GM21360 (cell line): ENCODE measurements around the gene POLR1B.
"Not testable (repeated sequence)": the region's sequence is repeated elsewhere in the genome, so short reads cannot be mapped to it uniquely, and the experiment has no call there.

Source experiments
- ATAC-seq: cut with Tn5 transposase; IDR thresholded peaks from one replicate; pipeline ENCODE4 v1.9.1; 2021; ENCODE audit warnings: mild to moderate bottlenecking, moderate library complexity; ENCODE audit not compliant: unreplicated experiment

The POLR1B gene

DNA sequence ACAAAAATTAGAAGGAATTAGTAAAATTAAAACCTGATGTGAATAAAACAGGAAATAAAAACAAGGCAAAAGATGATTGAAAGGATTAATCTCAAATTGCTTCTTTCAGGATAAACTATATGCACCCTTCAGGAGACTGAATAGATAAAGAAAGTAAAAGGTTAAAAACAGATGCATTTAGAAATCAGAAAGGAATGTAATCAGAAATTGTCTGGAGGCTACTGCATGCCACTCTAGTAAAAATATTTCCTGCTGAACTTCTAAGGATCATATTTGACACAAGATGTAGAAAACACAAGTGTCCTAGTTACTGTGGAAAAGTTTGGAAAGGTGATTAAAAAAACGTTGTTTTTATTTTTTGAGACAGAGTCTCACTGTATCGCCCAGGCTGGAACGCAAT is 58.4 kb downstream of the POLR1B start:
- no peak for ATAC-seq

DNA sequence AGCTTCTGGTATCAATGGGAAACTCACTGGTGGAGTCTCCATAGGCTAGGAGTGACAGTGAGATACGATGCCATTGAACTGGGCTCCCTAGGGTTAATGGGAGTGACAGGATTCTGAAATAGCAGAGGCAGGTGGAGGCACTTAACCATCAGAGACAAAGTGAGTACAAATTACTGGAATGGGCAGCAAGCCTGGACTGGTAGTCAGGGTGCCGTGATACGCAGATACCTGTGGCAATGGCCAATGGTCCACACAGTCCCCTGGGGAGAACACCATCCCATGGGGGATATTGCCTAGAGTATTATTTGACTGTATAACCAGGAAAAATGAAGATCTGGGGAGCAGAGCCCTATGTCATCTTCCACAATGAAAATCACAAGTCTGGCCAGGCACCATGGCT is 59.5 kb downstream of the POLR1B start:
- no peak for ATAC-seq

DNA sequence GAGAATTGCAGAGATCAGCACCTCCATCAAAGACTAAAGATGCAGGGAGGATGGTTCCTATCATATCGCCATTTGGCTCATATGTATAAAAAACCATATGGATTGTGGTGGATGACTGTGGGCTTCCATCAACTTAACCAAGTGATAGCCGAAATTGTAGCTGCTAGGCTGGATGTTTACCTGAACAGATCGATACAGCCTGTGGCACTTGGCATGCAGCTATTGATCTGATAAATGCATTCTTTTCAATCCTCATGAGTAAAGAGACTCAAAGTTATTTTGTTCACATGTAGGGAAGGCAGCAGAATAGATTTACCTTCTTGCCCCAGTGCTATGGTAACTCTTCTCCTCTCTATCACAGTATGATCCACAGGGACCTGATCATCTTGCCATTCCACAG is 60.7 kb downstream of the POLR1B start:
- ATAC-seq, result no peak

DNA sequence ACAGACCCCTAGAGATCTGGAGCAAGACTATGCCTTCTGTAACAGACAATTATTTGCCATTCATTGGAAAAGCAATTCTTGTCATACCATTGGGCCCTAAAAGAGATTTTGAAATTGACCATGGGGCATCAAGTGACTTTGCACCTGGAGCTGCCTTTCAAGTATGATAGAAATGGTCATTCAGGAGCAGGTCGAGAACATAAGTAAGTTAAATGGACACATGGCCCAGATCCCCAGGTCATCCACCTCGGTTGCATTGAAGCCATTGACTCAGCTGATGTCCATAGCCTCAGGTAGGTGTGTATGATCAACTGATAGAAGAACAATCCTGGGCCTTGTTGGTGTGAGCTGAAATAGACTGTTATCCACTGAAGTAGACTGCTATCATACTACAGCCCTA is 61.5 kb downstream of the POLR1B start:
- ATAC-seq, result no peak

DNA sequence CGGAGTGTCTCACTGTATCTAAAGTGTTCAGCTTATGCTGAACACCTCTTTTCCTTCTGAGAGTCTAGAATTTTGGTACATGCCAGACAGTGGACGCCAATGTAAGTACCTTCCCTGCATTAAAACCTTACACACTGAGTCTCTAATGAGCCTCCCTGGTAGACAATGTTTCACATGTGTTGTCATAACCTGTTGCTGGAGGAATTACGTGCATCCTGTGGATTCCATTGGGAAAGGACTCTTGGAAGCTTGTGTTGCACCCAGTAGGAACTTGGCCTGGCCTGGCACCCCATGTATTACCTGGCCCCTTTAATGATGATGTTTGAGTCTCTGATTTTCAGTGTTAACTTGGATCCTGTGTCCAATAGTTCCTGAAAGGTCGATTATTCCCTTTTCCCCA is 62.7 kb downstream of the POLR1B start:
- no peak for ATAC-seq

DNA sequence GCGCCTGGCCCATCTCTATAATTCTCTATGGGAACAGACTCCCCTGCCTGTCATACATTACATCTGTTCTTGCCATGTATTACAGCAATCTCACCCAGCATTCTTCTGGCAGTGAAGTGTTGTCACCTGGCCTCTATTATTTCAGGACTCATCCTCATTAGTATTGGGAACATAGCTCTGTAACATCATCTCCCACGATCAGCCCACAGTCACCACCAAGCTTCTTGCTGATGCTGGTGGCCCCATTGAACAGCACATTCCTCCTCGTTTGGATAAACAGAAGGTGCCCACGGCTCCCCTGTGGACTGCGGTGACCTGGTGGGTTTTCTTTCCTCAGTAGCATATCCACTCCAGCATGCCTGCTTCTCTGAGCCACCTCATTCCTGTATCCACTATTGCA is 63.7 kb downstream of the POLR1B start:
- ATAC-seq, result no peak

DNA sequence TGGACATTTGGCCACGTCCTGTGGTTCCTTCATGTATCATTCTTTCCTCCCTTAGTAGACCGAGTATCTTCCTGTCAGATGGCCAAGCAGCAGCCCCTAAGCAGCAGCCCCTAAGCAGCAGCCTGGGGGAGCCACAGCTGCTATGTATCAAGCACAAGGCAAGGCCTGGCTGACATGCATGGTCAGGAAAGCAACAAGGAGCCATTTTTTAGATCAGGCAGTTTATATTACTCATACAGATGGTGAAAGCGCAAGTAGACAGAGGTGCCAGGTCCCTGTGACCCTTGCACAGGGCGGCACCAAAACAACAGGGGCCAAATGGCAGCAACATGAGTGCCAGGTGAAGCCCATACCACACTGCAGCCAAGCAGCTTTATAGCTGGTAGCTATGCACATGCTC is 64.3 kb downstream of the POLR1B start:
- ATAC-seq, result no peak

DNA sequence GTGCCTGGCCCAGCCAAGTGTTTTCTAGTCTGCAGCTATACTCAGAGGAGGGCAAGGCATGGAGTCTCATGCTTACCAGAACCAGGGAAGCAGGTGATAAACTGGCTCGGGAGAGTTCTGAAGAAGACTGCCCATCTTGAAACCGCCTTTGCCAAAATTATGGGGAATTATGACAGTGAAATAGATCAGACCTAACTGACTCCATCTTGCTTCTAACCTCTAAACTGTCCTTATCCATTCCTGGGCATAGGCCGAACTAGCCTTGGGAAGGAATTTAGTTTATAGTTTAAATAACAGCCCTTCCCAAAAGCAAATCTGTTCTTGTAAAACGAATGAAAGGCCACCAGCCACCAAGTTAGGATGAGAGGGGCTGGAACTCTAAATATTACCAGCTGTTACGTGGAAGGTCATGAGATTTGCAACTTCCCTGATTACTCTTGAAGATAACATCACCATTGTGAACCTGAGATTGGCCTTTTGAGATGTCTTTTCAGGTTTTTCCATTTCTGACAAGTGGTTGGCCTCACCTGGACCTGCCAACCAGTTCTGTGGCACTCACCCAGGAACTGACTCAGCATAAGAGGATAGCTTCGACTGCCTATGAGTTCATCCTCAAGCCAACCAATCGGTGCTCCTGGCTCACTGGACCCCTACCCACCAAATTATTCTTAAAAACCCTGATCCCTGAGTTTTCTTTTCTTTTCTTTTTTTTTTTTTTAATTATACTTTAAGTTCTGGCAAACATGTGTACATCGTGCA is 65.6 kb downstream of the POLR1B start:
- no peak for ATAC-seq

DNA sequence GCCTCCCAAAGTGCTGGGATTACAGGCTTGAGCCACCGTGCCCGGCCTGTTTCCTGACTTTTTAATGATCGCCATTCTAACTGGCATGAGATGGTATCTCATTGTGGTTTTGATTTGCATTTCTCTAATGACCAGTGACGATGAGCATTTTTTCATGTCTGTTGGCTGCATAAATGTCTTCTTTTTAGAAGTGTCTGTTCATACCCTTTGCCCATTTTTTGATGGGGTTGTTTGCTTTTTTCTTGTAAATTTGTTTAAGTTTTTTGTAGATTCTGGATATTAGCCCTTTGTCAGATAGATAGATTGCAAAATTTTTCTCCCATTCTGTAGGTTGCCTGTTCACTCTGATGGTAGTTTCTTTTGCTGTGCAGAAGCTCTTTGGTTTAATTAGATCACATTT is 67.1 kb downstream of the POLR1B start:
- not testable (repeated sequence) for ATAC-seq

DNA sequence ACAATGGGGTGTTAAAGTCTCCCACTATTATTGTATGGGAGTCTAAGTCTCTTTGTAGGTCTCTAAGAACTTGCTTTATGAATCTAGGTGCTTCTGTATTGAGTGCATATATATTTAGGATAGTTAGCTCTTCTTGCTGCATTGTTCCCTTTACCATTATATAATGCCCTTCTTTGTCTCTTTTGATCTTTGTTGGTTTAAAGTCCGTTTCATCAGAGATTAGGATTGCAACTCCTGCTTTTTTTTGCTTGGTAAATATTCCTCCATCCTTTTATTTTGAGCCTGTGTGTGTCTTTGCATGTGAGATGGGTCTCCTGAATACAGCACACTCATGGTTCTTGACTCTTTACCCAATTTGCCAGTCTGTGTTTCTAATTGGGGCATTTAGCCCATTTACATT is 70.0 kb downstream of the POLR1B start:
- ATAC-seq, result not testable (repeated sequence)

DNA sequence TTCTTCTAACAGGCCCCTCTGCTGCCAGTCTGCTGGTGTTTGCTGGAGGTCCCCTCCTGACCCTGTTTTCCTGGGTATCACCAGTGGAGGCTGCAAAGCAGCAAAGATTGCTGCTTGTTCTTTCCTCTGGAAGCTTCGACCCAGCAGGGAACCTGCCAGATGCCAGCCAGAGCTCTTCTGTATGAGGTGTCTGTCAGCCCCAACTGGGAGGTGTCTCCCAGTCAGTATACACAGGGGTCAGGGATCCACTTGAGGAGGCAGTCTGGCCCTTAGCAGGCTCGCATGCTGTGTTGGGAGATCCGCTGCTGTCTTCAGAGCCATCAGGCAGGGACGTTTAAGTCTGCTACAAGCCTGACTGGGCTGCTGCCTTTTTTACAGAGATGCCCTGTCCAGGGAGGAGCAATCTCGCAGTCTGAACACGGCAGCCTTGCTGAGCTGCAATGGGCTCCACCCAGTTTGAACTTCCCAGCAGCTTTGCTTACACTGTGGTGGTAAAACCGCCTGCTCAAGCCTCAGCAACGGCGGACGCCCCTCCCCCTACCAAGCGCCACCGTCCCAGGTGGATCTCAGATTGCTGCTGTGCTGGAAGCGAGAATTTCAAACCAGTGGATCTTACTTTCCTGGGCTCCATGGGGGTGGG is 72.1 kb downstream of the POLR1B start:
- ATAC-seq, result no peak

DNA sequence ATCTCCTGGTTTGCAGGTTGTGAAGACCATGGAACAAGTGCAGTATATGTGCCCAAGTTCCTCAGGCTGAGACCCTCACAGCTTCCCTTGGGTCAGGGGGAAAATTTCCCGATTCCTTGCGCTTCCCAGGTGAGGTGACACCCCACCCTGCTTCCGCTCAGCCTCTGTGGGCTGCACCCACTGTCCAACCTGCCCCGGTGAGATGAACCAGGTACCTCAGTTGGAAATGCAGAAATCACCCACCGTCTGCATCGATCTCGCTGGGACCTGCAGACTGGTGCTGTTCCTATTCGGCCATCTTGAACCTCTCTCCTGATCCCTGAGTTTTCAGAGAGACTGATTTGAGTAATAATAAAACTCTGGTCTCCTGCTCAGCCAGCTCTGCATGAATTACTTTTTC is 72.8 kb downstream of the POLR1B start:
- ATAC-seq, result no peak

DNA sequence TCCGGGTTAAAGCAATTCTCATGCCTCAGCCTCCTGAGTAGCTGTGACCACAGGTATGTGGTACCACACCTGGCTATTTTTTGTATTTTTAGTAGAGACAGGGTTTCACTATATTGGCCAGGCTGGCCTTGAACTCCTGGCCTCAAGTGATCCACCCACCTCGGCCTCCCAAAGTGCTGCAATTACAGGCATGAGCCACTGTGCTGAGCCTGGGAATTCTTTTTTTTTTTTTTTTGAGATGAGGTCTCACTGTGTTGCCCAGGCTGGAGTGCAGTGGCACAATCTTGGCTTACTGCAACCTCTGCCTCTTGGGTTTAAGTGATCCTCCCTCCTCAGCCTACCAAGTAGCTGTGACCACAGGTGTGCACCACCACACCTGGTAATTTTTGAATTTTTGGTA is 73.5 kb downstream of the POLR1B start:
- ATAC-seq, result not testable (repeated sequence)

DNA sequence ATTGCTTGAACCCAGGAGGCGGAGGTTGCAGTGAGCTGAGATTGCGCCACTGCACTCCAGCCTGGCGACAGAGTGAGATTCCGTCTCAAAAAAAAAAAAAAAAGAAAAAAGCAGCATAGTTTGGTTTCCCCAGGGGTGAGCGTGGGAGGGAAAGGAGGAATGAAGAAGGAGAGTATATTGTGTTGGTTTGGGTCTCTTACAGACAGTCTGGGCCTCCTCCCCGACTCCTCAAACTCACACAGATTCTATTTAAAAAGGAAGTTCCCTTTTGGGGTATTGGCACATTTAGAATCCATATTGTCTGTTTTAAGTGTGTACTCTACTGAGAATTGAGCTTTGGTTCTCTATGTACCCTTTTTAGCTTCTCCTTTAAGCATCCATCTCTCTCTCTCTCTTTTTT is 76.1 kb downstream of the POLR1B start:
- ATAC-seq, result no peak

DNA sequence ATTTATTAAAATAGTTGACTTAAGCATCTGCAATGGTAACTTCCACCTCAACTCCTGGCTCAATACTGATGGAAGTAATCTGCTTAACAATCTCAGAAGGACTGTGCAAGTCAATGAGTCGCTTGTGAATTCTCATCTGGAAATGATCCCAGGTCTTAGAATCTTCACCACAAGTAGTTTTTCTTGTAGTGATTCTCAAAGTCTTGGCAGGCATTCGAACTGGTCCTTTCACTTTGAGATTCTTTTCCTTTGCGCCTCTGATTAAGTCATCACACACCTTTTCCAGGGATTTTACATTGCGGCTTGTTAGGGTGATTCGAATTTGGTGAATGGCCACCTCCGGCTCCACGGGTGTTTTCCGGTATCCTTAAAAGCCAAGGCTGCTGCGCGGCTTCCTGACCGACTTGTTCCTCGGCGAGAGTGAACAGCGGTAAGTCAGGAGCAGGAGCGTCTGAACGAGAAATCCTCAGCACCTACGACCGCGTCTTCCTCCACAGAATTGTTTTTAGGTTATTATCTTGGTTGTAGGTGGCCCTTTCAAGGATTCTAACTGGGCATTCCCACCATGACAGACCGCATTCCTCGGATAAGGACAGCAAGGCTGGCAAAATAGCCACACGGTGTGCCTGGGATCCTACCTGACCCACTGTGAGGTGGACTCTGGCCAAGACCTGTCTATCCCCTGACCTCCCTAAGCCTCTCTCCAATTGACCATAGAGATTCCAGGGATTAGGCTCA is 79.7 kb downstream of the POLR1B start:
- ATAC-seq, result no peak

DNA sequence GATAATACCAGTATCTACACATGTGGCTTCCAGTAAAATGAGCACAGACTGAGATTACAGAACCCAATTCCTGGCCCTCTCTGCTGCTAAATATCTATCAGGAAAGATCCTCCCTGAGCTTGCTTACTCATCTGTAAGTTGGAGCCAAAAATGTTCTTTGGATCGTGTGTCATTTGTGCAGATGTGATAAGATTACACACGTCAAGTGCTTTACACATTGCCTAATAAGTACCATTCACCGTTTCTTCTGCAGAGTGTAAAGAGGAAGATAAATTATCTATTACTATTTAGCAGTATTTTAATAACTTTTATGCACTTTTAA is 80.2 kb downstream of the POLR1B start:
- no peak for ATAC-seq

DNA sequence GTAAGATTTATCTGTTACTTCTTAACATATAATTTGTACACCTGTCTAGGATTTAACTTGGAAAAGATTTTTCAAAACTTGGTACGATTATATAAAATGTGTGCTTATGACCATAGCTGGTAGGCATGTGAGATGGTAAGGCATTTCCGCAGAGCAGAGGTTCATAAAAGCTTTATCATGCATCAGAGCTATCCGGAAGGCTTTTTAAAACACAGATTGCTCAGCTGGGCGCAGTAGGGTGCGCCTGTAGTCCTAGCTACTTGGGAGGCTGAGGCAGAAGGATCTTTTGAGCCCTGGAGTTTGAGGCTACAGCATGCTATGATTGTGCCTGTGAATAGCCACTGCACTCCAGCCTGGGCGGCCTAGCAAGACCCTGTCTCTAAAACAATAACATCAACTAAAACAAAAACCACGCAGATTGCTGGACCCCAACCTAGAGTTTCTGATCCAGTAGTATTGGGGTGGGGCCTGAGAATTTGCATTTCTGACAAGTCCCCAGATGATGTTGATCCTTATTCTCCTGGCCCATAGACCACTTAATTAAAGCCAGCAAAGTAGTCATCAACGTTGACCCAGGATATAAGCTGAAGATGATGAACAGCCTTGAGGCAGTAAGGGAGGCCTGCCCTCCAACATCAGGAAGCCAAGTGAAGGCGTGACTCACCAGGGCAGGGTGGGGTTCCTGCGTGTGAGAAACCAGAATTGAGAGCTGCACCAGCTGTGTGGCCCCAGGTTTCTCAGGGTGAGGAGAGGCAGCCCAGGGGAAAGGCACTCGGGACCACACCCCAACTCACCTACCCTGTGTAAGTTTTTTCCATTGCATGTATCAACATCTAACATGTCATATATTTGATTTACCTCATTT is 81.9 kb downstream of the POLR1B start:
- ATAC-seq, result peak; percentile 52

DNA sequence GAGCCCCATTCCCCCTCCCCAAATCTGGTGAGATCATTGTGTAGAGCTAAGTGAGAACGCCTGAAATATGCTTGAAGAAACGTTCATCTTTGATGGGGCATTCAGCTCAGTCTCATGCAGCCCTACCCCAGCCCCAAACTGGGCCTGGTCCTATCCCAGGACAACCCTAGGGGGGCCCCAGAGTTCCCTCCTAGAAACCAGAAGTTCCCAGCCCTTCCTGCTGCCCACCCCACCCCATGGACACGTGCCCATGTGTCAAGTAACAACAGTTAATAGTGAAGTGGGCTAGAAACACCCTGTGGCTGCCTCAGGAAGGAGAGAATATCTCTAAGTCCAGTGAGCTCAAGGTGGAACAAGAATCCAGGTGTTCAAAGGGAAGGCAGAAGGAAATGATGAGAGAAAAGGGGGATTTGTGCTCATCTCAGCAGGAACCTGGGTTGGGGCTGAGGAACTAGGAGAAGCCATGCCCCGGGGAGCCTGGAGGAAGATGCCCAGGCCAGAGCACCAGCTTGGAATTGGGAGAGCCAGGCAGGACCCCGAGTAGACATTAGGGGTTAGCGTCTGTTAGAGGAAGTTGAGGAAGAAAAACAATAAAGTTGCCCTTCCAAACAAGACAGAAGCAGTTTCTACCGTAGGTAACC is 83.3 kb downstream of the POLR1B start:
- no peak for ATAC-seq

DNA sequence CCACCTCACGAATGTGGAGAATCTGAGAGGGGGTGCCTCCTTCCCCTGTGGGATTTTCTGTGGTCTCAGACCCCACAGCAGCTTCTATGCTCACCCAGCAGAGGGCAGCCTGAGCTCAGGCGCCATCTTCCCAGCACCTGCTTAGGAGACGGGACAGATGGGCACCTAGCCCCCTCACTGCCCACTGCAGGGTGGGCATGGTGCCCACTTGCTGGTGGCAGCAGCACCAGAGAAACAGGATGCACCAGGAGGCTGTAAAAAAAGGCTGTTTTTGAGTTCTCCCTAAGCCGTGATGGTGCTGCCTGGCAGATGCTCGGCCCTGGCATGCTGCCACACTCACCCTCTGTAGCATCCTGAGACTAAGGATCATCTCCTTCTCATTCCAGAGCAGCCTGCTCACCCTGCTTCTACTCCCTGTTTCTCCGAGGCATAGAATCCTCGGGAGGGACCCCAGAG is 84.4 kb downstream of the POLR1B start:
- ATAC-seq, result no peak
